Ecto neural progenitor cell (in vitro differentiated cells): ENCODE measurements around the gene NYAP2.

Source experiments
- DNase-seq: peaks from one replicate; pipeline ENCODE4 v3.0.0-alpha.2; 2018; ENCODE audit warnings: low spot score

NYAP2 gene

GRCh38 chr2:225558399-225559071 lies 159.0 kb downstream of the NYAP2 start:
- DNase-seq: no peak

GRCh38 chr2:225559072-225559415 lies 159.5 kb downstream of the NYAP2 start:
- DNase-seq: no peak

GRCh38 chr2:225566798-225567197 lies 167.3 kb downstream of the NYAP2 start:
- no peak for DNase-seq

- no peak for DNase-seq
Measured at GRCh38 chr2:225569995-225570394, 170.5 kb downstream of the NYAP2 start.

- DNase-seq: no peak
Measured at GRCh38 chr2:225573603-225574002, 174.1 kb downstream of the NYAP2 start.

- no peak for DNase-seq
Measured at GRCh38 chr2:225574582-225575138, 175.2 kb downstream of the NYAP2 start.

- no peak for DNase-seq
Measured at GRCh38 chr2:225581135-225581534, 181.6 kb downstream of the NYAP2 start.

- DNase-seq: no peak
Measured at GRCh38 chr2:225581906-225582305, 182.4 kb downstream of the NYAP2 start.

GRCh38 chr2:225582355-225583116 lies 183.0 kb downstream of the NYAP2 start:
- no peak for DNase-seq

GRCh38 chr2:225584796-225585195 lies 185.3 kb downstream of the NYAP2 start:
- no peak for DNase-seq

- no peak for DNase-seq
Measured at GRCh38 chr2:225590932-225591331, 191.4 kb downstream of the NYAP2 start.

GRCh38 chr2:225597911-225598310 lies 198.4 kb downstream of the NYAP2 start:
- no peak for DNase-seq

GRCh38 chr2:225598426-225598825 lies 198.9 kb downstream of the NYAP2 start:
- DNase-seq: no peak

- DNase-seq: no peak
Measured at GRCh38 chr2:225598897-225599296, 199.4 kb downstream of the NYAP2 start.

GRCh38 chr2:225599856-225600255 lies 200.3 kb downstream of the NYAP2 start:
- no peak for DNase-seq

- no peak for DNase-seq
Measured at GRCh38 chr2:225600444-225600843, 200.9 kb downstream of the NYAP2 start.

- DNase-seq: no peak
Measured at GRCh38 chr2:225600865-225601264, 201.4 kb downstream of the NYAP2 start.

GRCh38 chr2:225602205-225602604 lies 202.7 kb downstream of the NYAP2 start:
- no peak for DNase-seq

- DNase-seq: no peak
Measured at GRCh38 chr2:225608136-225608535, 208.6 kb downstream of the NYAP2 start.

GRCh38 chr2:225612636-225613035 lies 213.1 kb downstream of the NYAP2 start:
- no peak for DNase-seq

GRCh38 chr2:225614915-225615314 lies 215.4 kb downstream of the NYAP2 start:
- DNase-seq: no peak

- no peak for DNase-seq
Measured at GRCh38 chr2:225615514-225615913, 216.0 kb downstream of the NYAP2 start.

GRCh38 chr2:225616372-225616771 lies 216.9 kb downstream of the NYAP2 start:
- no peak for DNase-seq
